ENCODE data around the gene STMN1. TPM values are rescaled to one million over a fixed set of nuclear protein-coding genes. Genes with fewer than 3 reads are reported as not detected.

STMN1 gene
- total RNA-seq, 2 donors from 2014 or later, result 13.9 to 27.4 TPM

DNA sequence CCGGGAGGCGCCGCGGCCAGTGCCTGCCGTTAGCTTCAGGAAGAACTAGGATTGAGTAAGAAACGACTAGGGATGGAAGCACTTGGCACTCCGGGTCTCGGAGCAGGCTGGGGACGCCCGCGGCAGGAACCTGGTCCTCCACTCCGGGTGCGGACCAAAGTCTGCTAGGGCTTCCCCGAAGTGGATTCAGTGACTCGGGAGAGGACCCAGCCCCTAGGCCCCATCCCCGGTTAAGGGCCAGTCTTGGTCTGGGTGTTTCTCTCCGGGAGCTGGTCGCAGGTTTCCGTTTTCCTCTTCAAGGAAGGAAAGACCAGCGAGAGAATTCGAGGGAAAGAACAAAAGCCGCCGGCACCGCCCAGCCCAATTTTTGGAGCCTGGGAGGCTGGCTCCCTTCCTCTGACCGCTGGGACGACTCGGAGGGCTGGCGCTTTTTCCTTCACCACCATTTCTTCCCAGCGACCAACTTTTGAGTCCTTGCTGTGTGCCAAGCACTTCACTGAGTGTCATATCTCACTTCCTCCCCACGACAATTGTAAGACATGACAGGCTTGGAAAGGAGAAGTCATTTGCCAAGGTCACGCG, 16.8 kb upstream of the STMN1 start:
- peak; percentile 65 to 78 for ATAC-seq
- intact Hi-C loops (cut with DNase I), result no loop called here
- DNase-seq, result no peak

DNA sequence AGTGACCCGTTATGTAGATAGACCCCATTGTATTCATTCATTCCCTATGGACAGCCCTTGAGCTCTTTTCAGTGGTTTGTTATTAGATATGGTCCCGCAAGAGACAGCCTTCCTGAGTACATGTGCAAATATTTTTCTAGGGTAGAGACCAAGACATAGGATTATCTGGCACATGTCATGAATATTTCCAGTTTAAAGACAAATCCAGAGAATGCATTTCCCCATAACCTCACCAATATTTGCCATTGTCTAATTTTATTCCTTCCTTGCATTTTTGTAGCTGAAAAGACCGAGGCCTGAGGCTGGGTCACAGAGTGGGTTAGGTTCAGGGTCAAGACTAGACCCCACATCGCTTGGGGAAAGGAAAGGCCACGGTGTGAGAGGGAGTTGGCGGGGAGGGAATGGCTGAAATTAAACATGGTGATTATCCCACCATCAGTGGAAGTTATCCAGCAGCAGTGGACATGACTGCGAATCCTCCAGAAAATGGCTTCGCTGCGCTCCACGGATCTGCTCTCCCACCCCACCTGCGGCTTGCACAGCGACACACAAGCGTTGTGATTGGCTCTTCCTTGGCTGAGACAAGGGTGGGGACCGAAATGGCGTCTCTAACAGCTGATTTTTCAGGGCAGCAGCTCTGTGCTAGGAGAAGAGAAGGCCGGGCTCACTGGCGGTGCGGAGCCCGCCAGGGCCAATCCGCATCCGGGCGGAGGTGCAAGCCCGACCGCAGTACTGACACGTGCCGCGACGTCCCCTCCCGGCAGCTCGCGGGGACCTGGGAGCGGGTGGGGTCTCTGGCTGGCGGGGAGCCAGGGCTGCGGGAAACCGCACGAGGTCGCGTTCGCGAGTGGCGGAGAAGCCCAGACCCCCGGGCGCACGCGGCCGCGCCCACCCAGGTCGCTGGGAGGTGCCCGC, 16.1 kb upstream of the STMN1 start:
- peak; percentile 54 for DNase-seq
- intact Hi-C loops (cut with DNase I), result no loop called here
- peak; percentile 60 to 80 for ATAC-seq

DNA sequence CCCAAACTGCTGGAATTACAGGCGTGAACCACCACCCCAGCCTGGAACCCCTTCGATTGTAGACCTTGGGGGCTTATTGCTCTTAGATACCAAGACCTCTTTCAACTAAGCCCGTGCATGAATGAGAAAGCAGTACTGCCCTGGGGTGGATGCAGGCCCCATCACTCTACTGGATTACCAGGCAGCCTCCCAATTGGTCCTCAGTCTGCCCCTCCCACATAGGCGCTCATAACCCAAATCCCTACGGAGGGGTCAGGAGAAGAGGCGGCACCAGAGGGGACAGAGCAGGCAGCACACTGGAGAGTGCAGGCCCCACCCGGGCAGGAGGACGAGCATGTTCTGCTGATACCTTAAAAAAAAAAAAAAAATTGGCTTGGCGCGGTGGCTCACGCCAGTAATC, 12.4 kb upstream of the STMN1 start:
- no peak for ATAC-seq
- DNase-seq, result no peak
- intact Hi-C loops (cut with DNase I), result no loop called here

DNA sequence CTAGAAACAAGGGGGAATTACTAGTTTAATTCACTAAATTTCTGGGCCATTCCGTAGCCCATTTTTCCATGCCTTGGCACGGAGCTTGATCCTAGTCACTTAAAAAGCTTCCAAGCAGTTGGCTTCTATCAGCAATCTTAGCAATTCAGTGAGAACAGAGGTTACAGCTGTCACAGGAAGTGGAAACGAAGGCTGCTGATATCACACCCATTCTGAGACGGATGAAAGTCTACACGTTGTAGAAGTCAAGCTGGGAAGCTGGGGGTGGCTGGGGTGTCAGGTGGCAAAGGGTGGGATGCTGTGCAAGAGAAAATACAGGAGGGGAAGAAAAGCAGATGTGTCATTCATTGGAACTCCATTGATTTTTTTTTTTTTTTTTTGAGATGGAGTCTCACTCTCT, 11.8 kb upstream of the STMN1 start:
- intact Hi-C loops (cut with DNase I), result no loop called here
- ATAC-seq, result no peak
- no peak for DNase-seq

DNA sequence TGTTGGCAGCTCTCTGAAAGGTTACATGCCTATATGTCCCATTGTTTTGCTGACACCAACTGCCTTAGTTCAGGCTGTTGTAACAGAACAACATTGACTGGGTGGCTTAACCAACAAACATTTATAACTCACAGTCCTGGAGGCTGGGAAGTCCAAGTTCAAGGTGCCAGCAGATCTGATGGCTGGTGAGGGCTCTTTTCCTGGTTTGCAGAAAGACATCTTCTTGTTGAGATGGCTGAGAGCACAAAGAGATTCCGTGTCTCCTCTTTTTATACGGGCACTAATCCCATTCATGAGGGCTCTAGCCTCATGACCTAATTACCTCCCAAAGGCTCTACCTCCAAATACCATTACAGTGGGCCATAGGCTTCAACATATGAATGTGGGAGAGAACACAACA, 10.2 kb upstream of the STMN1 start:
- ATAC-seq (no peak), DNase-seq (no peak)
- intact Hi-C loops (cut with DNase I), result no loop called here

DNA sequence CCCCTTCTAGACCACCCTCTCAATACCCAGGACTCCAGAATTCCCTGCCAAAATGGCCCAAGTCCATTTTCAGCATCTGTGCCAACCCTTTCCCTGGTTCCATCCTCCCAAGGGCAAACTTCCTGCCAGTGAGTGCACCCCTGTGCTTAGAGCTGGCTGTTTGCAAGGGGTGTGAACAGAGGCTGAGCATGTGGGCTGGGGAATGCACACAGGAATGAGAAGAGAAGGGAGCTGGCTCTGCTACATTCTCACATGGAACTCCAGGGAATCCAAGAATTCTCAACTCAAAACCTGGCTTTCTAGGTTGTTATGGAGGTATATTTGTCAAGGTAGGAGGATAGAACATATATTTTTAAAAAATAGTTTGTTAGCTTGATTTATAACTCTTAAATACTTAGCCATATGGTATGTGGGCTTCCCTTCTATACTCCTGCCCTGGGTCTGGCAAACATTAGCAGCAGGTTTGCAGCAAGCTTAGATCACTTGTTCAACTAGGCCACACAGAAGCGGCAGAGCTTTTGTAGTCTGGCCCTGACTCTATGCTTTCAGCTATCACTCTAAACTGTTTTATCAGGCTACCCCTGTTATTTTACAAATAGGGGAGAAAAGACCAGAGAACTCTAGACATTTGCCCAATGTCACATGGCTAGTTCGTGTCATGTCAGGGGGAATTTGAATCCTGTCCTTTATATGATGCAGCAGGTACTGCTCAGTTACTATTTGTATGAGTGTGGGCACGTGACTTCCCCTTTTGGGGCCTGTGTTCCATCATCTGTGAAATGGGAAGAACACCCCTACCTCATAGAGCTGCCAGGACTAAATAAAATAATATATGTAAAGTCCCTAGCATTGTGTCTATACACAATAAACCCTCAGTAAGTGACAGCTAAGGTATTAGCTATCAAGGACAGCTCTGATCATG, 8.1 kb upstream of the STMN1 start:
- no peak for DNase-seq
- intact Hi-C loops (cut with DNase I), result no loop called here
- ATAC-seq, result peak in 1 of 2 donors; percentile 88

DNA sequence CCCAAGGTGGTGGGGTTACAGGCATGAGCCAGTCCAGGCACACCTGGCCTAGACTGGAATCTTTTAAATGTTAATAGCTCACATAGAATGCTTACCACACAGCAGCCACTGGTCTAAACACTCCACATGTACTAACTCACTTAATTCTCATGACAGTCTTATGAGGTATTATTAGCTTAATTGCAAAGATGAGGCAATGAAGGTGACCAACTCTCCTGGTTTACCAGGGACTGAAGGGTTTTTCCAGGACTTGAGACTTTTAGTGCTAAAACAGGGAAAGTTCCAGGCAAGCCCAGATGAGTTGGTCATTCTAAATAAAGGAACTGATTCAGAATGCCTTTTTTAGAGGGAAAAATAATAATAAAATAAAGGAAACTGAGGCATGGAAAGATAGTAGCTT, 7.0 kb upstream of the STMN1 start:
- DNase-seq (no peak), ATAC-seq (no peak)
- intact Hi-C loops (cut with DNase I), result no loop called here

DNA sequence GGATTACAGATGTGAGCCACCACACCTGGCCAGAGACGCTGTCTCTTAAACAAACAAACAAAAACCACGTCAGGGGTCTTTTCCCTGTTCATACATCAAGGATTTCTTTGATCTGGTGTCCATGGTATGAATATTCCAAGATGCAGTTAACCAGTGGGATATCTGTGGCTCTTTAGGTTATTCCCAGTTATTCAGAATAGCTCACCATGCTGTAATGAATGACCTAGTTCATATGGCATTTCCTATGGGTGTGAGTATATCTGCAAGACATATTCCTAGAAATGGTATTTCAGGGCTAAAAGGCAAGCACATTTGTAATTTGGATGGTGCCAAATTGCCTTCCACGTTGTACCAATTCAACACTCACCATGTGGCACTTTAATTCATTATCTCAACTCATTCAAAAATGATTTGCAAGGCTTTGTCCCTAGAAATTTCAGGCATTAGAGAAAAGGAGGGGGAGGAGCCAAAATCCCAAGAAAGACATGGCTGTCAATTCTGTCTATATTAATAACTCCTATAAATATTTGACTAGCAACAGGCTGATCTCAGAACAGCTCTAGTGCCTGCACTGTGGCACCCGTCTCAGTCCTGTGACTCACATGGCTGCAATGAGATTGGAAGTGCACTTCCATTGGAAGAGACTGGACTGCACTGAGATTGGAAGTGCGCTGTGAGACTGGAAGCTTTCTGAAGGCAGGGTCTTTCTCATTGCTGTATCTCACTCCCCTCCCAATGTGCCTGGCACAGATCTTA, 6.0 kb upstream of the STMN1 start:
- DNase-seq (no peak), ATAC-seq (no peak)
- intact Hi-C loops (cut with DNase I), result no loop called here

DNA sequence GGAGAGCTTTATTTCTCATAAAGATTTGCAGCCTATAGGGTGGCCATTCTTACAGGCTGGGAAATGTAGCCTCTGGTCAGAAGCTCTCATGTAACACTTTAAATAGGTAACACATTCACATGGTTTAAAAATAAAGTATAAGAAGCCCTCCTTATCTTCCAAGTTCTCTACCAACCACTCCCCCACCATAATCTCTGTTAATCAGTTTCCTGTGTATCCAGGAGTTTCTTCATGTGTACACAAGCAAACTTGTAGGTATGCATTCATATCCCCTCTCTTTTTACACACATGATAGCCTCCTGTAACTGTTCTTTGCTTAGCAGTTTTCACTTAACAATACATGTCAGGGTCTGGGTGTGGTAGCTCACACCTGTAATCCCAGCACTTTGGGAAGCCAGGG, 4.9 kb upstream of the STMN1 start:
- ATAC-seq (no peak), DNase-seq (no peak)
- intact Hi-C loops (cut with DNase I), result no loop called here

DNA sequence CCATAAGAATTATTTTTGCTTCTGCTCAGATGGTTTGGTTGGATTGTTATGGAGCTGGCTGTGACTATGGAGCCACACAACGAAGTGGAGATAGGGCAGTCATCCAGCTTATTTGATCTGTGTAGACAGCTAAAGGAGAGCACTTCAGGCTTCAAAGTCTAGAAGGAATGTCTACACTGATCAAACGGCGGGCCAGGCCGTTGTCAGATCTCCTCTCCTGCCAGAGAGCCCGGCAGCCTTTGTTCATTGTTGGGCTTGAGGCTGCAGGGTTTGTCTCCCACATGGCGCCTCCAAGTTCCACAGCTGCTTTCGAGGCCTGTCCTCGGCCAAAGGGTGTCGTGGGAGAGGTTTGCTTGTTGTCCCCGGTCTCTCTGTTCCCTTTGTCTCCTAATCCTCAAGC, 2.8 kb upstream of the STMN1 start:
- intact Hi-C loops (cut with DNase I), result no loop called here
- ATAC-seq, result no peak
- no peak for DNase-seq

DNA sequence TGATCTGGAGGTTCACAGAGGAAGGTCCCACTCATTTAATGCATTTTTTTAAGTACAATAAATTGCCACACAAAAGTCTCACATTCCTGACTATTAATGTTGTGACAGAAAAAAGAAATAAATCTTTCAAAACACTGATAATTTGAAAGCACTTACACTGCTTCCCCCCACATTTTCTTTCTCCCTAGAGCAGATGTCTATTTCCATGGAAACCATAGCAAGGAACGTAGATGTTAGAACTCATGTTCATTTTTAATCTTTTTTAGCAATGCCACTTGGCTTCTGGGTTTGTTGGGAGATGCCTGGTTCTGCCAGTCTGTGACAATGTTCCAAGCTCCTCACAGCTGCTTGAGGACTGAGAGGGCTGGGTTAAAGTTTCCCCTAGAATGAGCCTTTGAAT, 1.9 kb upstream of the STMN1 start:
- intact Hi-C loops (cut with DNase I), result no loop called here
- ATAC-seq, result no peak

DNA sequence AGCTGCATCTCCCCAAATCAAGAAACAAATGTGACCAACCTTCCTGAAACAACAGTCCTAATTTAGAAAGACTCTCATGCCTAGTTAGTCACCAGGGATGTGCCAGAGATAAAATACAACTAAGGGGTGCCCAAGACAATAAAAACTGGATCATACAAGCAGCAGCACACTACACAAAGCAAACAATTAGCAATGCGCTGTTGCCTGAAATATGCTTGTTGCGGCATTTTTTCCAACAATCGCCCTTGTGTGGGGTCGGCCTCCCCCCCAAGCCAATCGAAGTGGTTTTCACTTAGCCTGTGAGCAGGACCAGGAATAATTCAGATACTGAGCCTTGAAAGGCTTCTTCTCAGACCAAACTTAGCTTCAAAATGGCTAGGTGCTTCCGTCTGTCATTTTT, 1.4 kb upstream of the STMN1 start:
- no peak for ATAC-seq
- intact Hi-C loops (cut with DNase I), result no loop called here
- DNase-seq, result no peak

More for the DNA sequence above, 1.9 kb upstream of the STMN1 start:
- DNase-seq, result no peak

DNA sequence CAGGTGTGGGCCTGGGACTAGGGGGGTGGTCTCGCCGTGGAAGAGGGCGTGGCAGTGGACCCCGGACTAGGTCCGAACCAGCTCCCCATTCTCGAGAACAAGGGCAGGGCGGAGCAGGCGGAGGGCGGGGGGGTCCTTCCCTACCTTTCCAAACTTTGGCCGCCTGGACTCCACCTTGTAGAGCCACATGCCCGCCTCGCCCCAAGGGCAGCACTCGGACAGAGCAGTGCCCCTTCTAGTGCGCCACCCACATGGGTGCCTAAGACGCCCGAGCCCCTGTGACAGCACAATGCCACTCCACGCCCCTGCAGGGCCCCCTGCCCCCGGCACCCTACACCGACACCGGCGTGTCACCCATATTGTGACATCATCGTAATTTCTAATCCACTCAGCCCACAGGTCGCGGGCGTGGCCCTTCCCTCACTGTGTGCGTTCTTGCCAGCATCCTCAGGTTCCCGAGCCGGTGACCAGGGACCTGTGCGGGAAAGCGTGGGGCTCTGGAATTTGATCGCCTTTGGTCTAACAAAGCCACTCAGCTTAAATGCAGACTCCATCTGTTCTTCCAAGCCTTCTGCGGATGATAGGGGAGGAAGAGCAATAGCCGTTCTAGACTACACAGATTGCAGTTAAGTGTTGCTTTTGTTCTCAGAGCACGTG, 553 bp upstream of the STMN1 start:
- DNase-seq, result no peak
- peak in 1 of 2 donors; percentile 1 for ATAC-seq
- intact Hi-C loops (cut with DNase I), result no loop called here

DNA sequence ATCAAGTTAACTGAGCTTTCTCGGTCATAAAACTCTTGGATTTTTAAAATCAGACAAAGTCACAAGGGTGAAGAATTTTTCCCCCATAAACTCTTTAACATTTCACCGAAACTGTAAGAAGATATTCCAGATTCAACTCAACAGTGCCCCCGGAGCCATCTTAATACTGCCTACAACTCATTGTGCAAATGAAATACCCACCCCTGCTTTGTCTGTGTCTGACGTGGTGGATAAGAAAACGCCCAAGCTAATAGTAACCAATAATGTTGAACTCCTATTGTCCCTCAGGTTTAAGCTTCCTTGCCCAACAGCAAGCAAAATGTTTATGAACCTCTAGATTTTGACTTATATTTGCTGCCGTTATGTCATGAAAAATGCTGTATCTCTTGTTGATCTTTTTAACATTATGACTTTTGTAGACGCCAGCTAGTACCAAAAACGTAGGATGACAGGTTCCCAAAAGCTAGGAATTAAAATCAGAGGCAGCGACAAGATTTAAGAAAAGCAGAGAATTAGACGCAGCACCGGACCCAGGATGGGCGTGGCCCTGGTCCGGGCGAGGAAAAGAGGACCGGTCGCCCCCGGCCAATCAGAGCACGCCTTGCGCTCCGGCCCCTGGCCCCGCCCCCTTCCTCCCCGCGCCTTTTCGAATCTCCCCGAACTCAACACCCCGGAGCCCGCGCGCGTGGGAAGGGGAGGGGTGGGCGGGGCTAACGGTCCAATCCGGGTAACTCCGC, 1.1 kb downstream of the STMN1 start:
- DNase-seq, result peak; percentile 94

DNA sequence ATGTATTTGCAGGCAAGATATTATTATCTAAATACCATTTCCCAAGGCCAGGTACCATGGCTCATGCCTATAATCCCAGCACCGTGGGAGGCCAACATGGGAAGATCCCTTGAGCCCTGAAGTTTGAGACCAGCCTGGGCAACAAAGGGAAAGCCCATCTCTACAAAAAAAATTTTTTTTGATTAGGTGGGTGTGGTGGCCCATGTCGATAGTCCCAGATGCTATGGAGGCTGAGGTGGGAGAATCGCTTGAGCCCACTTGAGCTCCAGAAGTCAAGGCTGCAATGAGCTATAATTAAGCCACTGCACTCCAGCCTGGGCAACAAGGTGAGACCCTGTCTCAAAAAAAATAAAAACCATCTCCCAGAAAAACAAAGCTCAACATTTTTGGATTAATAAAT, 2.2 kb downstream of the STMN1 start:
- ATAC-seq, result no peak
- intact Hi-C loops (cut with DNase I), result no loop called here

More for the DNA sequence above, 1.1 kb downstream of the STMN1 start:
- ATAC-seq, result peak; percentile 95 to 97
- intact Hi-C loops (cut with DNase I), result no loop called here

DNA sequence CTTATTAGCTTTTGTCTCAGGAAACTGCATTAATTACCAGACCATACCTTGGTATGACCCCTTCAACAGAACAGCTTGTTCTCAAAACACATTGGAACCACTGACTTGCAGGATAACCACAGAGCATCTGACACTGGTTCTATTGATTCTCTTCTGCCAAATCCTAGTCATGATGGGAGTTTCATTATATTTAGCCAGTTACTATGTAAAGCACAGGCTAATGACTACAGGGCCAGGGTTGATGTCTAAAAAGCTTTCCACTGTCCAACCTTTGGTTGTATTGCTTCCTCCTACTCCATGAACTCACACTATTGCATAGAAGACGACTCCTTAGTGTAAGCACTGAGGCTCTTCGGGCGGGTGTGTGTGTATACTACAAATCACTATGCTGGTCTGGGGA, 3.8 kb downstream of the STMN1 start:
- intact Hi-C loops (cut with DNase I), result no loop called here
- DNase-seq (no peak), ATAC-seq (no peak)

More for the DNA sequence above, 2.2 kb downstream of the STMN1 start:
- DNase-seq, result no peak

DNA sequence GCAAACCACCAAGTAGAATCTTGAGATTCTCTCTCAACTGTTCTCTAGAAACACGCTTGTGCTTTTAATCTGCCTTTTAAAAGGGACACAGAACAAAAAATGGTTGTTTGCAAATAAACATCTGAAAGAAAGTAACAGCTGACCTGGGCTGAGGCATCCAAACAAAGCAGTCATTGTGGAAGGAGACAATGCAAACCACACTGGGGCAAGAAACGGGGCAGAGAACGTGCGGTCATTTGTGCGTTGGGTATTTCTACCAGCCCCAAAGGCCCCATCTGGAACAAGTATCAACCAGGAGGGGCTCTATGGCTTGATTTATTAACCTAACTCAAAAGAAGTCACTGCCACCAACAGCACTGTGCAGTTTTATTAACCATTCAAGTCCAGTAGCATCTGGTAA, 6.0 kb downstream of the STMN1 start:
- intact Hi-C loops (cut with DNase I), result no loop called here
- no peak for DNase-seq
- no peak for ATAC-seq

DNA sequence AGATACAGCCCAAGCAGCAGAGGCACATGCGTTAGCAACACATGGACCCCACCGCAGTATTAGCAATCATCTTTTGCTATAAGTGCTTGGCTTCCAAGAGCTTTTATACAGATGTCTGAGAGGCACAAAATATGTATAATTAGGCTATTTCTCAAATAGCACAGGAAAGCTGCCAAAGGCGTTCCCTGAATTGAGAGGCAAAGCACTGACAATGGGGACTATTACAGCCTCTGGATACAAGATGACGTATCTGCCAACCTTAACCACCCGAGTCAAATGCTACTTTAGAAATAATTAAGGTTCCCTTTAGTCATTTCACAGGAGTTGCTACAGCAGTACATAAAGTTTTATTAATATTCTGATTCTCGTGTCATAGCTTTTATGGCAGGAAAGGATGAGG, 6.4 kb downstream of the STMN1 start:
- ATAC-seq (no peak), DNase-seq (no peak)
- intact Hi-C loops (cut with DNase I), result loop anchor here (5.0 to 10.0 kb wide), 3 partner anchors 98 to 265 kb away; partner anchors contain the start of genes C1orf232 (in 1 of the 2), PAFAH2 (in 1 of the 2) and ZNF593 (in 1 of the 2)
